MM.1S (cell line): ENCODE measurements around the gene SPECC1L.
A peak's percentile ranks its signal among the peaks of the same experiment; 100 is the strongest.

Experiments used
- DNase-seq: peaks from one replicate; pipeline ENCODE4 v3.0.0-alpha.2; 2015
- H2AFZ ChIP-seq: fragments of 300-600 bp; sonication (generic); 2 replicates; pipeline ENCODE4 v1.6.0; 2016; ENCODE audit warnings: antibody characterized with exemption, low read length
- H3F3A ChIP-seq: fragments of 300-600 bp; sonication (generic); 2 replicates; pipeline ENCODE4 v1.6.1; 2016; ENCODE audit warnings: mild to moderate bottlenecking, antibody characterized with exemption, low read length, moderate library complexity, mixed read lengths; ENCODE audit not compliant: insufficient read depth
- H3K27ac ChIP-seq: fragments of 300-600 bp; sonication (generic); 2 replicates; pipeline ENCODE4 v1.5.1; 2016; ENCODE audit warnings: mild to moderate bottlenecking, low read length
- H3K27me3 ChIP-seq: fragments of 300-600 bp; sonication (generic); replicated peaks from 2 replicates; pipeline ENCODE4 v1.6.0; 2016; ENCODE audit warnings: low read length; ENCODE audit not compliant: insufficient read depth
- H3K36me3 ChIP-seq: fragments of 300-600 bp; sonication (generic); replicated peaks from 2 replicates; pipeline ENCODE4 v1.6.1; 2016; ENCODE audit warnings: mild to moderate bottlenecking, low read length, mixed read lengths; ENCODE audit not compliant: insufficient read depth
- H3K4me1 ChIP-seq: fragments of 300-600 bp; sonication (generic); 2 replicates; pipeline ENCODE4 v1.6.1; 2016; ENCODE audit warnings: low read length, mixed read lengths
- H3K4me2 ChIP-seq: fragments of 300-600 bp; sonication (generic); 2 replicates; pipeline ENCODE4 v1.6.0; 2016; ENCODE audit warnings: low read depth, low read length
- H3K4me3 ChIP-seq: fragments of 300-600 bp; sonication (generic); 2 replicates; pipeline ENCODE4 v1.5.1; 2016; ENCODE audit warnings: low read length, mixed read lengths
- H3K79me2 ChIP-seq: fragments of 300-600 bp; sonication (generic); 2 replicates; pipeline ENCODE4 v1.6.1; 2016; ENCODE audit warnings: mixed run types, low read length, mixed read lengths
- H3K9ac ChIP-seq: fragments of 300-600 bp; sonication (generic); 2 replicates; pipeline ENCODE4 v1.6.1; 2016; ENCODE audit warnings: low read length, mixed read lengths
- H3K9me2 ChIP-seq: fragments of 300-600 bp; sonication (generic); replicated peaks from 2 replicates; pipeline ENCODE4 v1.6.1; 2016; ENCODE audit warnings: mild to moderate bottlenecking, low read length, mixed read lengths; ENCODE audit not compliant: insufficient read depth
- H3K9me3 ChIP-seq: fragments of 300-600 bp; sonication (generic); replicated peaks from 2 replicates; pipeline ENCODE4 v1.6.1; 2016; ENCODE audit warnings: mild to moderate bottlenecking, low read length, mixed read lengths; ENCODE audit not compliant: insufficient read depth
- H4K20me1 ChIP-seq: fragments of 300-600 bp; sonication (generic); 2 replicates; pipeline ENCODE4 v1.6.1; 2016; ENCODE audit warnings: mild to moderate bottlenecking, low read length, moderate library complexity, mixed read lengths; ENCODE audit not compliant: insufficient read depth
- CTCF ChIP-seq: fragments of 300-600 bp; sonication (generic); IDR thresholded peaks from 2 replicates; pipeline ENCODE4 v1.5.1; 2016; ENCODE audit warnings: antibody characterized with exemption, low read length, mixed read lengths
- EZH2 ChIP-seq: fragments of 300-600 bp; sonication (generic); optimal IDR thresholded peaks from 2 replicates; pipeline ENCODE3; 2017; ENCODE audit warnings: low read depth, mild to moderate bottlenecking, antibody characterized with exemption, low read length, mixed read lengths
- EZH2phosphoT487 ChIP-seq: fragments of 300-600 bp; sonication (generic); IDR thresholded peaks from 2 replicates; pipeline ENCODE4 v1.6.1; 2018; ENCODE audit warnings: antibody characterized with exemption, low read length

SPECC1L gene

GRCh38 chr22:24400726-24401596, 130.3 kb downstream of the SPECC1L start:
- H3K27ac ChIP-seq, result peak overlapping the region; percentile 55
- peak overlapping the region; percentile 88 for H3K4me2 ChIP-seq
- peak overlapping the region; percentile 56 for H3K4me3 ChIP-seq

GRCh38 chr22:24401931-24402367, 131.3 kb downstream of the SPECC1L start:
- TF ChIP-seq CTCF (no peak), EZH2 (no peak), EZH2phosphoT487 (no peak)
- H3K9me3 ChIP-seq, result no peaks in the 10 kb centered on the region
- H3K4me3 ChIP-seq, result no peak overlapping the region
- no peaks in the 10 kb centered on the region for H3K9me2 ChIP-seq
- no peak for DNase-seq
- no peaks in the 10 kb centered on the region for H4K20me1 ChIP-seq
- no peak overlapping the region for H2AFZ ChIP-seq
- peaks cover 13% of the 10 kb centered on the region for H3K79me2 ChIP-seq
- H3F3A ChIP-seq, result peaks cover 8% of the 10 kb centered on the region
- H3K9ac ChIP-seq, result no peak overlapping the region
- H3K4me2 ChIP-seq, result no peak overlapping the region
- peaks cover 6% of the 10 kb centered on the region for H3K4me1 ChIP-seq
- no peaks in the 10 kb centered on the region for H3K27me3 ChIP-seq
- H3K27ac ChIP-seq, result no peak overlapping the region
- no peaks in the 10 kb centered on the region for H3K36me3 ChIP-seq

More at GRCh38 chr22:24400726-24401596, 130.3 kb downstream of the SPECC1L start:
- no peaks in the 10 kb centered on the region for H3K36me3 ChIP-seq
- peaks cover 8% of the 10 kb centered on the region for H3F3A ChIP-seq
- no peaks in the 10 kb centered on the region for H3K9me3 ChIP-seq
- H3K4me1 ChIP-seq, result peaks cover 6% of the 10 kb centered on the region
- no peaks in the 10 kb centered on the region for H3K9me2 ChIP-seq
- no peaks in the 10 kb centered on the region for H4K20me1 ChIP-seq
- TF ChIP-seq CTCF, result no peak
- TF ChIP-seq EZH2phosphoT487, result no peak
- TF ChIP-seq EZH2, result no peak
- peaks cover 13% of the 10 kb centered on the region for H3K79me2 ChIP-seq
- no peaks in the 10 kb centered on the region for H3K27me3 ChIP-seq
- H2AFZ ChIP-seq, result peak overlapping the region; percentile 19; the same call in 1 of the 2 replicates
- H3K9ac ChIP-seq, result peak overlapping the region; percentile 15; the same call in 1 of the 2 replicates
- DNase-seq, result peak; percentile 45

GRCh38 chr22:24402460-24403192, 132.0 kb downstream of the SPECC1L start:
- Histone ChIP-seq H3K4me2 (no peak overlapping the region), H3K27ac (no peak overlapping the region), H3K36me3 (no peaks in the 10 kb centered on the region)

More at GRCh38 chr22:24402460-24403192, 132.0 kb downstream of the SPECC1L start:
- TF ChIP-seq CTCF, result no peak
- no peak for TF ChIP-seq EZH2
- TF ChIP-seq EZH2phosphoT487, result no peak
- Histone ChIP-seq H4K20me1 (no peaks in the 10 kb centered on the region), H3F3A (peaks cover 8% of the 10 kb centered on the region), H3K9me2 (no peaks in the 10 kb centered on the region), H3K9ac (no peak overlapping the region), H3K79me2 (peaks cover 13% of the 10 kb centered on the region), H3K4me1 (peaks cover 6% of the 10 kb centered on the region), H2AFZ (no peak overlapping the region), H3K9me3 (no peaks in the 10 kb centered on the region), H3K27me3 (no peaks in the 10 kb centered on the region), H3K4me3 (no peak overlapping the region)
- DNase-seq, result no peak
